HG03025 (cell line): ENCODE data around the gene MAP4.

Experiments used
- ATAC-seq: cut with Tn5 transposase; IDR thresholded peaks from one replicate; pipeline ENCODE4 v1.9.1; 2021; ENCODE audit warnings: mild to moderate bottlenecking, moderate library complexity; ENCODE audit not compliant: unreplicated experiment, low FRiP score

Gene MAP4

GRCh38 chr3:47976135-47976732 lies 40.0 kb downstream of the MAP4 start:
- ATAC-seq, result no peak

GRCh38 chr3:47974974-47975470 lies 41.2 kb downstream of the MAP4 start:
- ATAC-seq, result no peak

GRCh38 chr3:47971081-47971480 lies 45.1 kb downstream of the MAP4 start:
- ATAC-seq, result no peak

- no peak for ATAC-seq
Observed at GRCh38 chr3:47964740-47965139, 51.5 kb downstream of the MAP4 start.

GRCh38 chr3:47961815-47962606 lies 54.2 kb downstream of the MAP4 start:
- ATAC-seq, result no peak

GRCh38 chr3:47961036-47961435 lies 55.2 kb downstream of the MAP4 start:
- no peak for ATAC-seq

- no peak for ATAC-seq
Observed at GRCh38 chr3:47956521-47956920, 59.7 kb downstream of the MAP4 start.

GRCh38 chr3:47954567-47954966 lies 61.6 kb downstream of the MAP4 start:
- no peak for ATAC-seq

GRCh38 chr3:47950453-47951169 lies 65.6 kb downstream of the MAP4 start:
- no peak for ATAC-seq

- ATAC-seq, result no peak
Observed at GRCh38 chr3:47949979-47950378, 66.2 kb downstream of the MAP4 start.

- ATAC-seq, result no peak
Observed at GRCh38 chr3:47940232-47940631, 76.0 kb downstream of the MAP4 start.

- no peak for ATAC-seq
Observed at GRCh38 chr3:47932421-47932820, 83.8 kb downstream of the MAP4 start.

- no peak for ATAC-seq
Observed at GRCh38 chr3:47930979-47931378, 85.2 kb downstream of the MAP4 start.

- ATAC-seq, result no peak
Observed at GRCh38 chr3:47916696-47917095, 99.5 kb downstream of the MAP4 start.

- ATAC-seq, result no peak
Observed at GRCh38 chr3:47916201-47916600, 100.0 kb downstream of the MAP4 start.

GRCh38 chr3:47912006-47912504 lies 104.2 kb downstream of the MAP4 start:
- ATAC-seq, result no peak

GRCh38 chr3:47910777-47911440 lies 105.3 kb downstream of the MAP4 start:
- no peak for ATAC-seq

GRCh38 chr3:47910233-47910632 lies 106.0 kb downstream of the MAP4 start:
- ATAC-seq, result no peak

- ATAC-seq, result no peak
Observed at GRCh38 chr3:47909607-47910006, 106.6 kb downstream of the MAP4 start.

- no peak for ATAC-seq
Observed at GRCh38 chr3:47908744-47909143, 107.5 kb downstream of the MAP4 start.

GRCh38 chr3:47907784-47908183 lies 108.4 kb downstream of the MAP4 start:
- no peak for ATAC-seq
